ENCODE data around the gene ACOD1. TPM values are rescaled to one million over a fixed set of nuclear protein-coding genes. Genes with fewer than 3 reads are reported as not detected.

Gene ACOD1
- total and polyA plus RNA-seq, 10 of the 15 experiments (the other 5 are each of a cell fraction or from before 2014, with no cell fraction given): not detected

- TF ChIP-seq, protein P1, sequence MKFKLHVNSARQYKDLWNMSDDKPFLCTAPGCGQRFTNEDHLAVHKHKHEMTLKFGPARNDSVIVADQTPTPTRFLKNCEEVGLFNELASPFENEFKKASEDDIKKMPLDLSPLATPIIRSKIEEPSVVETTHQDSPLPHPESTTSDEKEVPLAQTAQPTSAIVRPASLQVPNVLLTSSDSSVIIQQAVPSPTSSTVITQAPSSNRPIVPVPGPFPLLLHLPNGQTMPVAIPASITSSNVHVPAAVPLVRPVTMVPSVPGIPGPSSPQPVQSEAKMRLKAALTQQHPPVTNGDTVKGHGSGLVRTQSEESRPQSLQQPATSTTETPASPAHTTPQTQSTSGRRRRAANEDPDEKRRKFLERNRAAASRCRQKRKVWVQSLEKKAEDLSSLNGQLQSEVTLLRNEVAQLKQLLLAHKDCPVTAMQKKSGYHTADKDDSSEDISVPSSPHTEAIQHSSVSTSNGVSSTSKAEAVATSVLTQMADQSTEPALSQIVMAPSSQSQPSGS (IDR thresholded peaks at IDR 0.05; ENCODE audit: low read length): no peak
- TF ChIP-seq MEF2B (IDR thresholded peaks at IDR 0.05; ENCODE audit: partially characterized antibody, poor library complexity, severe bottlenecking): no peak
Observed at GRCh38 chr13:76912476-76912875, 35.8 kb upstream of the ACOD1 start (continued).

- DNase-seq (ENCODE audit: low read depth, low spot score): no peak
- RAD21 ChIA-PET (ENCODE audit: unreplicated experiment): no interaction called here
- H3K9me3 ChIP-seq (replicated peaks; ENCODE audit: control insufficient read depth, insufficient read depth, low read length): no peaks in the 10 kb centered on the region
- H4K20me1 ChIP-seq (ENCODE audit: control insufficient read depth, insufficient read depth): no peaks in the 10 kb centered on the region
- H3K79me2 ChIP-seq (ENCODE audit: control insufficient read depth, insufficient read depth, low read length): no peaks in the 10 kb centered on the region
- no peak overlapping the region for H2AFZ ChIP-seq (ENCODE audit: control insufficient read depth, low read depth, low read length)
- H3K36me3 ChIP-seq (ENCODE audit: control insufficient read depth in 2 of 2, insufficient read depth in 2 of 2, low read length in 1 of 2): no peaks in the 10 kb centered on the region
- intact Hi-C loops (cut with micrococcal nuclease; ENCODE audit: unreplicated experiment) (no loop called here), in situ Hi-C loops (cut with MboI) (no loop called here)
- no peak overlapping the region for H3K27ac ChIP-seq (ENCODE audit: control insufficient read depth, insufficient read depth)
- no TSS peak for BruUV-seq (replicated peaks)
- WGBS (ENCODE audit: insufficient coverage, insufficient replicate concordance, low lambda C conversion rate, missing lambda C conversion rate): 31% methylated on average over 4 of the region's 4 CpGs
- H3K4me2 ChIP-seq (ENCODE audit: control insufficient read depth, insufficient read depth): no peak overlapping the region
- no peaks in the 10 kb centered on the region; a peak in 1 of 4 replicates for H3K27me3 ChIP-seq (replicated peaks in 1 of 2; ENCODE audit: control insufficient read depth in 2 of 2, insufficient read depth in 2 of 2, low read length in 1 of 2)
- no peak for FAIRE-seq
- H3K4me1 ChIP-seq (ENCODE audit: control insufficient read depth, insufficient read depth, low read length): no peaks in the 10 kb centered on the region
- H3K4me3 ChIP-seq: no peak overlapping the region
- SMC1A ChIA-PET (ENCODE audit: uncharacterized antibody, unreplicated experiment): no interaction called here
- CTCF ChIA-PET: interaction anchor here (3.8 kb wide), 1 partner anchor 11 kb away, joined by 15 read pairs; no protein-coding TSS in a partner anchor
- POLR2A ChIA-PET: no interaction called here
- H3K9ac ChIP-seq (ENCODE audit: control insufficient read depth, insufficient read depth, low read length): no peak overlapping the region
- no peak for ATAC-seq
- no peak for TF ChIP-seq IKZF1 (conservative IDR thresholded peaks at IDR 0.05)
- no peak for TF ChIP-seq SMC3 (IDR thresholded peaks at IDR 0.05; ENCODE audit: borderline replicate concordance, low read length)
- TF ChIP-seq ZNF592 (IDR thresholded peaks at IDR 0.05): no peak
- TF ChIP-seq, protein P2, sequence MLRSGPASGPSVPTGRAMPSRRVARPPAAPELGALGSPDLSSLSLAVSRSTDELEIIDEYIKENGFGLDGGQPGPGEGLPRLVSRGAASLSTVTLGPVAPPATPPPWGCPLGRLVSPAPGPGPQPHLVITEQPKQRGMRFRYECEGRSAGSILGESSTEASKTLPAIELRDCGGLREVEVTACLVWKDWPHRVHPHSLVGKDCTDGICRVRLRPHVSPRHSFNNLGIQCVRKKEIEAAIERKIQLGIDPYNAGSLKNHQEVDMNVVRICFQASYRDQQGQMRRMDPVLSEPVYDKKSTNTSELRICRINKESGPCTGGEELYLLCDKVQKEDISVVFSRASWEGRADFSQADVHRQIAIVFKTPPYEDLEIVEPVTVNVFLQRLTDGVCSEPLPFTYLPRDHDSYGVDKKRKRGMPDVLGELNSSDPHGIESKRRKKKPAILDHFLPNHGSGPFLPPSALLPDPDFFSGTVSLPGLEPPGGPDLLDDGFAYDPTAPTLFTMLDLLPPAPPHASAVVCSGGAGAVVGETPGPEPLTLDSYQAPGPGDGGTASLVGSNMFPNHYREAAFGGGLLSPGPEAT (IDR thresholded peaks at IDR 0.05; ENCODE audit: low read depth): no peak
- no peak for TF ChIP-seq TCF7 (IDR thresholded peaks at IDR 0.05; ENCODE audit: borderline replicate concordance)
- TF ChIP-seq, protein P3, sequence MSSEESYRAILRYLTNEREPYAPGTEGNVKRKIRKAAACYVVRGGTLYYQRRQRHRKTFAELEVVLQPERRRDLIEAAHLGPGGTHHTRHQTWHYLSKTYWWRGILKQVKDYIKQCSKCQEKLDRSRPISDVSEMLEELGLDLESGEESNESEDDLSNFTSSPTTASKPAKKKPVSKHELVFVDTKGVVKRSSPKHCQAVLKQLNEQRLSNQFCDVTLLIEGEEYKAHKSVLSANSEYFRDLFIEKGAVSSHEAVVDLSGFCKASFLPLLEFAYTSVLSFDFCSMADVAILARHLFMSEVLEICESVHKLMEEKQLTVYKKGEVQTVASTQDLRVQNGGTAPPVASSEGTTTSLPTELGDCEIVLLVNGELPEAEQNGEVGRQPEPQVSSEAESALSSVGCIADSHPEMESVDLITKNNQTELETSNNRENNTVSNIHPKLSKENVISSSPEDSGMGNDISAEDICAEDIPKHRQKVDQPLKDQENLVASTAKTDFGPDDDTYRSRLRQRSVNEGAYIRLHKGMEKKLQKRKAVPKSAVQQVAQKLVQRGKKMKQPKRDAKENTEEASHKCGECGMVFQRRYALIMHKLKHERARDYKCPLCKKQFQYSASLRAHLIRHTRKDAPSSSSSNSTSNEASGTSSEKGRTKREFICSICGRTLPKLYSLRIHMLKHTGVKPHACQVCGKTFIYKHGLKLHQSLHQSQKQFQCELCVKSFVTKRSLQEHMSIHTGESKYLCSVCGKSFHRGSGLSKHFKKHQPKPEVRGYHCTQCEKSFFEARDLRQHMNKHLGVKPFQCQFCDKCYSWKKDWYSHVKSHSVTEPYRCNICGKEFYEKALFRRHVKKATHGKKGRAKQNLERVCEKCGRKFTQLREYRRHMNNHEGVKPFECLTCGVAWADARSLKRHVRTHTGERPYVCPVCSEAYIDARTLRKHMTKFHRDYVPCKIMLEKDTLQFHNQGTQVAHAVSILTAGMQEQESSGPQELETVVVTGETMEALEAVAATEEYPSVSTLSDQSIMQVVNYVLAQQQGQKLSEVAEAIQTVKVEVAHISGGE (CRISPR knock-in tag; IDR thresholded peaks at IDR 0.05): no peak
- no peak for TF ChIP-seq STAT1 (conservative IDR thresholded peaks at IDR 0.05)
- TF ChIP-seq PKNOX1 (IDR thresholded peaks at IDR 0.05): no peak
- no peak for TF ChIP-seq MEF2B (IDR thresholded peaks at IDR 0.05; ENCODE audit: partially characterized antibody, poor library complexity, severe bottlenecking)
- TF ChIP-seq NR2C1 (IDR thresholded peaks at IDR 0.05): no peak
Observed at GRCh38 chr13:76913898-76914297, 34.4 kb upstream of the ACOD1 start.

Data from GM12878 (cell line).